Measurements from ENCODE around the gene NSRP1. TPM values are rescaled to one million over a fixed set of nuclear protein-coding genes. Genes with fewer than 3 reads are reported as not detected.
A peak's percentile ranks its signal among the peaks of the same experiment; 100 is the strongest.
"Not testable (repeated sequence)": the region's sequence is repeated elsewhere in the genome, so short reads cannot be mapped to it uniquely, and the experiment has no call there.

NSRP1 gene
- total RNA-seq, 1 donor from 2014 or later = 20.2 TPM

DNA sequence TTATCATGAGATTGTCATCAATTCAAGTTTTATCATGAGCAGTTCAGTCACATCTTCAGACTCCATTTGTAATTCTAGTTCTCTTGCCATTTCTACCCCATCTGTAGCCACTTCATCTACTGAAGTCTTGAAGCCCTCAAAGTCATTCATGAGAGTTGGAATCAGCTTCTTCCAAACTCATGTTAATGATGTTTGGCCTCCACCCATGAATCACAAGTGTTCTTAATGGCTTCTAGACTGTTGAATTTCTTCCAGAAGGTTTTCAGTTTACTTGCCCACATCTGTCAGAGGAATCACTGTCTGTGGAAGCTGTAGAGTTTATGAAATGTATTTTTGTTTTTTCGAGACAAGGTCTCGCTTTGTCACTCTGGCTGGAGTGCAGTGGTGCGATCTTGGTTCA lies 16.0 kb downstream of the NSRP1 start:
- peaks cover 2% of the 10 kb centered on the region for H3K27me3 Mint-ChIP-seq (ENCODE audit: unreplicated experiment)
- no peak for DNase-seq (ENCODE audit: low spot score)
- H3K4me1 Mint-ChIP-seq (ENCODE audit: unreplicated experiment) = peaks cover 13% of the 10 kb centered on the region
- no peak overlapping the region for H3K4me3 Mint-ChIP-seq (ENCODE audit: unreplicated experiment)
- no peak for TF ChIP-seq CTCF (IDR thresholded peaks at IDR 0.05; ENCODE audit: unreplicated experiment)
- H3K27ac Mint-ChIP-seq (ENCODE audit: unreplicated experiment) = no peak overlapping the region
- H3K9me3 Mint-ChIP-seq (ENCODE audit: unreplicated experiment) = no peaks in the 10 kb centered on the region
- H3K36me3 Mint-ChIP-seq (ENCODE audit: low read depth, unreplicated experiment) = peaks cover 4% of the 10 kb centered on the region

DNA sequence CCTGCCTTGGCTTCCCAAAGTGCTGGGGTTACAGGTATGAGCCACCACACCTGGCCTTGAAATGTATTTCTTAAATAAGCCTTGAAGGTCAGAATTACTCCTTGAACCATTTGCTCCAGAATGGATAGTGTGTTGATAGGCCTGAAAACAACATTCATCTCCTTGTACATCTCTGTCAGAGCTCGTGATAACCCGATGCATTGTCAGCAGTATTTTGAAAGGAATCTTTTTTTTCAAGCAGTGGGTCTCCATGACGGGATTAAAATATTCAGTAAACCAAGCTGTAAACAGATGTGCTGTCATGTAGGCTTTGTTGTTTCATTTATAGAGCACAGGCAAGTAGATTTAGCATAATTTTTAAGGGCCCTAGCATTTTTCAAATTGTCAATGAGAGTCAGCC lies 16.6 kb downstream of the NSRP1 start:
- Mint-ChIP-seq H3K27me3 (ENCODE audit: unreplicated experiment) (peaks cover 3% of the 10 kb centered on the region), H3K4me1 (ENCODE audit: unreplicated experiment) (peaks cover 13% of the 10 kb centered on the region), H3K27ac (ENCODE audit: unreplicated experiment) (no peak overlapping the region), H3K4me3 (ENCODE audit: unreplicated experiment) (no peak overlapping the region), H3K36me3 (ENCODE audit: low read depth, unreplicated experiment) (peaks cover 4% of the 10 kb centered on the region), H3K9me3 (ENCODE audit: unreplicated experiment) (no peaks in the 10 kb centered on the region)
- DNase-seq (ENCODE audit: low spot score) = no peak
- no peak for TF ChIP-seq CTCF (IDR thresholded peaks at IDR 0.05; ENCODE audit: unreplicated experiment)

GRCh38 chr17:30134551-30134950 lies 17.9 kb downstream of the NSRP1 start:
- Mint-ChIP-seq H3K4me3 (ENCODE audit: unreplicated experiment) (no peak overlapping the region), H3K9me3 (ENCODE audit: unreplicated experiment) (no peaks in the 10 kb centered on the region), H3K27me3 (ENCODE audit: unreplicated experiment) (peaks cover 5% of the 10 kb centered on the region), H3K36me3 (ENCODE audit: low read depth, unreplicated experiment) (peaks cover 7% of the 10 kb centered on the region), H3K27ac (ENCODE audit: unreplicated experiment) (peak overlapping the region; percentile 62), H3K4me1 (ENCODE audit: unreplicated experiment) (peaks cover 13% of the 10 kb centered on the region)
- DNase-seq (ENCODE audit: low spot score) = no peak
- no peak for TF ChIP-seq CTCF (IDR thresholded peaks at IDR 0.05; ENCODE audit: unreplicated experiment)

DNA sequence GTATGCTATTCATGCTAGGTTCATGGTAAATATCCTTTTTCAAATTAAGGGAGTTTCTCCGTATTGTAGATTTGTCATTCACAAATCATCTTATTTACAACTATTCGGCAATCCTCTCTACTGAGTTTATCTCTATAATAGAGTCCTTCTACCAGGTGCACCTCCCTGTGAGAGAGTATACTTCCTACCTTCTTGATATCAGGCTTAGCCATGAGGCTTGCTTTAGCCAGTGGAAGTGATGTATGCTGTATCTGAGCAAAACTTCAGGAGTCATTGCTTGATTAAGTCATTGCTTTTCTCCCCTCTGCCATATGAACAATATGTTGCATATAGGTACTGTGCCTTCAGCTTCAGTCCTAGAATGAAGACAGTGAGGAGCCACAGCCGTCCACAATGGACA lies 20.5 kb downstream of the NSRP1 start:
- H3K9me3 Mint-ChIP-seq (ENCODE audit: unreplicated experiment) = no peaks in the 10 kb centered on the region
- DNase-seq (ENCODE audit: low spot score) = no peak
- no peak overlapping the region for H3K4me3 Mint-ChIP-seq (ENCODE audit: unreplicated experiment)
- peaks cover 6% of the 10 kb centered on the region for H3K27me3 Mint-ChIP-seq (ENCODE audit: unreplicated experiment)
- TF ChIP-seq CTCF (IDR thresholded peaks at IDR 0.05; ENCODE audit: unreplicated experiment) = no peak
- H3K4me1 Mint-ChIP-seq (ENCODE audit: unreplicated experiment) = peaks cover 13% of the 10 kb centered on the region
- H3K27ac Mint-ChIP-seq (ENCODE audit: unreplicated experiment) = no peak overlapping the region
- H3K36me3 Mint-ChIP-seq (ENCODE audit: low read depth, unreplicated experiment) = peaks cover 8% of the 10 kb centered on the region

GRCh38 chr17:30147860-30148259 lies 31.2 kb downstream of the NSRP1 start:
- H3K4me3 Mint-ChIP-seq (ENCODE audit: unreplicated experiment); H3K4me1 Mint-ChIP-seq (ENCODE audit: unreplicated experiment); H3K9me3 Mint-ChIP-seq (ENCODE audit: unreplicated experiment); H3K27me3 Mint-ChIP-seq (ENCODE audit: unreplicated experiment); DNase-seq (ENCODE audit: low spot score); H3K27ac Mint-ChIP-seq (ENCODE audit: unreplicated experiment): not testable (repeated sequence)
- H3K36me3 Mint-ChIP-seq (ENCODE audit: low read depth, unreplicated experiment) = peaks cover 15% of the 10 kb centered on the region

GRCh38 chr17:30148376-30148775 lies 31.8 kb downstream of the NSRP1 start:
- H3K36me3 Mint-ChIP-seq (ENCODE audit: low read depth, unreplicated experiment) = peaks cover 15% of the 10 kb centered on the region
- H3K27ac Mint-ChIP-seq (ENCODE audit: unreplicated experiment) = peak overlapping the region; percentile 32
- H3K4me1 Mint-ChIP-seq (ENCODE audit: unreplicated experiment) = peaks cover 4% of the 10 kb centered on the region
- no peak for TF ChIP-seq CTCF (IDR thresholded peaks at IDR 0.05; ENCODE audit: unreplicated experiment)
- H3K27me3 Mint-ChIP-seq (ENCODE audit: unreplicated experiment) = no peaks in the 10 kb centered on the region
- DNase-seq (ENCODE audit: low spot score) = no peak
- H3K4me3 Mint-ChIP-seq (ENCODE audit: unreplicated experiment) = no peak overlapping the region
- H3K9me3 Mint-ChIP-seq (ENCODE audit: unreplicated experiment) = no peaks in the 10 kb centered on the region
